ENCODE results near the gene TBC1D19.

The TBC1D19 gene

DNA sequence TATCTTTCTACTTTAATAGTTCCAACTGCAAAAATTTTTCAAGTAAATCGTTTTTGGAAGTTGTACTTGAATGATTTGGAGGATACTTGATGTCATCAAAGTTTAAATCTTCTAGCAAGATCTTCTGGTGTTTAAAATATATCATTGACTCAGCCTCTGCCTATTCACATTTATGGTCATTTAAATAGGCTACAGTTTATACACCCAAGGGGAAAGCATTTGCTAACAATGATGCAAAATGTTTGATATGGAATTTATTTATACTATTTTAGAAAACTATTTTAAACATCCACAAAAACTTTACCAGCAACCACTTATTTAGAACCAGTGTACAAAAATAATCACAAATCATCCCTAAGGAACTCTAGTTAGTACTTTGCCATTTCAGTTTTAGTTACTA lies 153.5 kb downstream of the TBC1D19 start:
- Histone ChIP-seq H3K4me1 (no peaks in the 10 kb centered on the region), H2AFZ (no peak overlapping the region), H3K9ac (no peak overlapping the region), H3K27me3 (ENCODE audit: control insufficient read depth, insufficient read depth, low read length) (no peaks in the 10 kb centered on the region), H3K4me3 (ENCODE audit: low read depth, low read length) (no peak overlapping the region), H3K27ac (no peak overlapping the region), H3K79me2 (no peaks in the 10 kb centered on the region), H3K4me2 (ENCODE audit: low read length) (no peak overlapping the region), H3K36me3 (ENCODE audit: control insufficient read depth, insufficient read depth, low read length) (no peaks in the 10 kb centered on the region), H3K9me3 (ENCODE audit: control insufficient read depth, low read length) (no peaks in the 10 kb centered on the region)
- TF ChIP-seq CTCF (IDR thresholded peaks at IDR 0.05), result no peak

DNA sequence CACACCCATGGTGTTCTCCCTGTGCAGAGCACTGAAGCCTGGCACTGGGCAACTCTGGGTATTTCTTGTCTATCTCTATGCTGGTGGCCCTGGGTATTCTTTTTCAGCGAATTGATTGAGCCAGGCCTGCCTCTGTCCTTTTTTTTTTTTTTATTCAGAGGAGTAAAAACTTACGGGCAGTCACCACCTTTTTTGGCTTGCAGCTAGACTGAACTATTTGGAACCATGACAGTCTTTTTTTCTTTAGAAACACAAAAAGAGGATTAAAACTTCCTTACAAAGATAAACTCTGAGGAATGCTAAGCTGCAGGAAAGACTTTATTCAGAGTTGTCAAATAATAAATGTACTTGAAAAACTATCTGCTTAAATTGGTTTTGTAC lies 157.6 kb downstream of the TBC1D19 start:
- TF ChIP-seq CTCF (IDR thresholded peaks at IDR 0.05), result no peak
- no peak overlapping the region for H3K4me3 ChIP-seq (ENCODE audit: low read depth, low read length)
- no peak overlapping the region for H3K4me2 ChIP-seq (ENCODE audit: low read length)
- H3K4me1 ChIP-seq, result no peaks in the 10 kb centered on the region
- H3K79me2 ChIP-seq, result no peaks in the 10 kb centered on the region
- H3K27ac ChIP-seq, result no peak overlapping the region
- H3K9ac ChIP-seq, result no peak overlapping the region
- H2AFZ ChIP-seq, result no peak overlapping the region
- no peaks in the 10 kb centered on the region for H3K27me3 ChIP-seq (ENCODE audit: control insufficient read depth, insufficient read depth, low read length)
- H3K9me3 ChIP-seq (ENCODE audit: control insufficient read depth, low read length), result no peaks in the 10 kb centered on the region
- no peaks in the 10 kb centered on the region for H3K36me3 ChIP-seq (ENCODE audit: control insufficient read depth, insufficient read depth, low read length)

DNA sequence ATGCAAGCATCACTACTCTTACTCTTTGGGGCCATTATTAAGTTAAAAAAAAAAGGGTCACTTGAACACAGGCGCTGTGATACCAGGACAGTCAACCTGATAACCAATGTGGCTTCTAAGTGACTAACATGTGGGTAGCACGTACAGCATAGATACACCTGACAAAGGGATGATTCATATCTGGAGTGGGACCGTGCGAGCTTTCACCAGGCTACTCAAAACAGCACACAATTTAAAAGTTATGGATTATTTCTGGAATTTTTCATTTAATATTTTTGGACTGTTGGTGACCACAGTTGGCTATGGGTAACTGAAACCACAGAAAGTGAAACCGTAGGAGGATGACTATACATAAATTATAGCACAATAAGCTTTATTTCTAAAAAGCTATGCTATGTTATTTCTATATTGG lies 162.9 kb downstream of the TBC1D19 start:
- Histone ChIP-seq H3K4me3 (ENCODE audit: low read depth, low read length) (no peak overlapping the region), H3K79me2 (no peaks in the 10 kb centered on the region), H3K9me3 (ENCODE audit: control insufficient read depth, low read length) (no peaks in the 10 kb centered on the region), H3K4me1 (no peaks in the 10 kb centered on the region), H3K4me2 (ENCODE audit: low read length) (no peak overlapping the region), H2AFZ (no peak overlapping the region), H3K27ac (no peak overlapping the region), H3K9ac (no peak overlapping the region), H3K27me3 (ENCODE audit: control insufficient read depth, insufficient read depth, low read length) (no peaks in the 10 kb centered on the region), H3K36me3 (ENCODE audit: control insufficient read depth, insufficient read depth, low read length) (no peaks in the 10 kb centered on the region)
- TF ChIP-seq CTCF (IDR thresholded peaks at IDR 0.05), result no peak

GRCh38 chr4:26748811-26749210 lies 164.9 kb downstream of the TBC1D19 start:
- H3K4me2 ChIP-seq (ENCODE audit: low read length), result no peak overlapping the region
- H3K36me3 ChIP-seq (ENCODE audit: control insufficient read depth, insufficient read depth, low read length), result no peaks in the 10 kb centered on the region
- H3K27me3 ChIP-seq (ENCODE audit: control insufficient read depth, insufficient read depth, low read length), result no peaks in the 10 kb centered on the region
- H2AFZ ChIP-seq, result no peak overlapping the region
- H3K9ac ChIP-seq, result no peak overlapping the region
- no peaks in the 10 kb centered on the region for H3K4me1 ChIP-seq
- H3K79me2 ChIP-seq, result no peaks in the 10 kb centered on the region
- H3K9me3 ChIP-seq (ENCODE audit: control insufficient read depth, low read length), result no peaks in the 10 kb centered on the region
- H3K4me3 ChIP-seq (ENCODE audit: low read depth, low read length), result no peak overlapping the region
- no peak overlapping the region for H3K27ac ChIP-seq
- no peak for TF ChIP-seq CTCF (IDR thresholded peaks at IDR 0.05)

DNA sequence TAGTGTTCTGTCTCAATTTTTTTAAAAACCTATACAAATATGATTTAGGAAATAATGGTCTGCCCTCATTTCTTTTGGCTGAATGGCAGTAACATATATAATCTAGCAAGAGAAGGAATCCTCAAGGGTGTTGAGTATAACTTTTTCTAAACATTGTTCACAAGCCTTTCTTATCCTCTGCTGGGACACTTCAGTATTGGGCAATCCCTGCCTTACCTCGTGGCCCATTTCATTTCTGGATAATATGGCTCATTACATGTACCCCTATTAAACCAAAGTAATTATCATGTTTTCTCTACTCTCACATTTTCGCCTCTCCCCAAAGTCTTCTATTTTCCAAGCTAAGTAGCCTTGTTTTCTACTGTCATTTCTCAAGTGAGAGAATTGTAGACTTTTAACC lies 166.0 kb downstream of the TBC1D19 start:
- Histone ChIP-seq H2AFZ (no peak overlapping the region), H3K36me3 (ENCODE audit: control insufficient read depth, insufficient read depth, low read length) (no peaks in the 10 kb centered on the region), H3K27me3 (ENCODE audit: control insufficient read depth, insufficient read depth, low read length) (no peaks in the 10 kb centered on the region), H3K79me2 (no peaks in the 10 kb centered on the region), H3K4me3 (ENCODE audit: low read depth, low read length) (no peak overlapping the region), H3K4me2 (ENCODE audit: low read length) (no peak overlapping the region), H3K9me3 (ENCODE audit: control insufficient read depth, low read length) (no peaks in the 10 kb centered on the region), H3K27ac (no peak overlapping the region), H3K9ac (no peak overlapping the region), H3K4me1 (peaks cover 3% of the 10 kb centered on the region)
- no peak for TF ChIP-seq CTCF (IDR thresholded peaks at IDR 0.05)
